Trophoblast cell (in vitro differentiated cells and primary cell): ENCODE measurements around the gene GAREM1.

Source experiments
- DNase-seq, 2 donors: peaks; one replicate each; pipeline ENCODE4 v3.0.0-alpha.2; 2016
- H2AFZ ChIP-seq: 2 replicates; pipeline ENCODE4 v1.6.1; 2013; ENCODE audit warnings: low read length, moderate library complexity, mild to moderate bottlenecking; ENCODE audit not compliant: insufficient read depth, poor library complexity
- H2AK5ac ChIP-seq: 2 replicates; pipeline ENCODE4 v1.6.1; 2013; ENCODE audit warnings: mild to moderate bottlenecking, low read length
- H2BK120ac ChIP-seq: 2 replicates; pipeline ENCODE4 v1.6.1; 2013; ENCODE audit warnings: low read length, mild to moderate bottlenecking, moderate library complexity; ENCODE audit not compliant: insufficient read depth, poor library complexity
- H2BK12ac ChIP-seq: 2 replicates; pipeline ENCODE4 v1.6.1; 2013; ENCODE audit warnings: mild to moderate bottlenecking, low read length, moderate library complexity
- H2BK5ac ChIP-seq: 2 replicates; pipeline ENCODE4 v1.6.1; 2013; ENCODE audit warnings: low read length, low read depth, moderate library complexity, mild to moderate bottlenecking; ENCODE audit not compliant: poor library complexity
- H3K14ac ChIP-seq: 2 replicates; pipeline ENCODE4 v1.6.1; 2013; ENCODE audit warnings: mild to moderate bottlenecking, low read length
- H3K18ac ChIP-seq: 2 replicates; pipeline ENCODE4 v1.6.1; 2013; ENCODE audit warnings: mild to moderate bottlenecking, low read length
- H3K23ac ChIP-seq: 2 replicates; pipeline ENCODE4 v1.6.1; 2013; ENCODE audit warnings: low read length
- H3K27ac ChIP-seq: 2 replicates; pipeline ENCODE4 v1.5.1; 2013; ENCODE audit warnings: low read depth, mild to moderate bottlenecking, inconsistent platforms, low read length, moderate library complexity
- H3K27me3 ChIP-seq: 2 replicates; pipeline ENCODE4 v1.6.1; 2013; ENCODE audit warnings: inconsistent platforms, mild to moderate bottlenecking, low read length, moderate library complexity; ENCODE audit not compliant: insufficient read depth
- H3K36me3 ChIP-seq, 2 experiments: 1 replicate in 1 of 2; 2 replicates in 1 of 2; pipeline ENCODE4 v1.6.1; 2013; ENCODE audit warnings: low read length in 2 of 2, mild to moderate bottlenecking in 2 of 2, moderate library complexity in 1 of 2; ENCODE audit not compliant: insufficient read depth in 2 of 2, control insufficient read depth in 1 of 2
- H3K4ac ChIP-seq: 2 replicates; pipeline ENCODE4 v1.6.1; 2013; ENCODE audit warnings: low read depth, mild to moderate bottlenecking, low read length, moderate library complexity
- H3K4me1 ChIP-seq, 2 experiments: 1 replicate in 1 of 2; 2 replicates in 1 of 2; pipeline ENCODE4 v1.6.1; 2013; ENCODE audit warnings: low read length in 2 of 2, mild to moderate bottlenecking in 2 of 2, moderate library complexity in 1 of 2; ENCODE audit not compliant: insufficient read depth in 2 of 2, control insufficient read depth in 1 of 2
- H3K4me2 ChIP-seq: 2 replicates; pipeline ENCODE4 v1.6.1; 2013; ENCODE audit warnings: inconsistent platforms, mild to moderate bottlenecking, low read length, moderate library complexity
- H3K4me3 ChIP-seq: 2 replicates; pipeline ENCODE4 v1.5.1; 2013; ENCODE audit warnings: mild to moderate bottlenecking, low read depth, low read length, inconsistent platforms
- H3K79me1 ChIP-seq: one replicate; pipeline ENCODE4 v1.6.1; 2013; ENCODE audit warnings: low read length
- H3K79me2 ChIP-seq: 2 replicates; pipeline ENCODE4 v1.6.1; 2013; ENCODE audit warnings: low read length, mild to moderate bottlenecking; ENCODE audit not compliant: control insufficient read depth, insufficient read depth, poor library complexity
- H3K9ac ChIP-seq: 2 replicates; pipeline ENCODE4 v1.6.1; 2013; ENCODE audit warnings: mild to moderate bottlenecking, low read length
- H3K9me3 ChIP-seq: 2 replicates; pipeline ENCODE4 v1.6.1; 2013; ENCODE audit warnings: low read depth, mild to moderate bottlenecking, control low read depth, inconsistent platforms, low read length; ENCODE audit not compliant: insufficient read depth
- H4K12ac ChIP-seq: 2 replicates; pipeline ENCODE4 v1.6.1; 2013; ENCODE audit warnings: low read depth, mild to moderate bottlenecking, low read length, moderate library complexity
- H4K8ac ChIP-seq: 2 replicates; pipeline ENCODE4 v1.6.1; 2013; ENCODE audit warnings: low read depth, mild to moderate bottlenecking, low read length, moderate library complexity
- H4K91ac ChIP-seq: one replicate; pipeline ENCODE4 v1.6.1; 2013; ENCODE audit warnings: low read depth, mild to moderate bottlenecking, low read length, moderate library complexity
- WGBS: extraction: QIAGEN DNeasy Blood & Tissue Kit; methylation state at CpG from one replicate; pipeline ENCODE4 v1.1.7; 2013; ENCODE audit warnings: missing lambda C conversion rate; ENCODE audit not compliant: insufficient read length, insufficient coverage; ENCODE audit errors: extremely low coverage; 5-methylcytosine and 5-hydroxymethylcytosine counted together

GAREM1 gene

DNA sequence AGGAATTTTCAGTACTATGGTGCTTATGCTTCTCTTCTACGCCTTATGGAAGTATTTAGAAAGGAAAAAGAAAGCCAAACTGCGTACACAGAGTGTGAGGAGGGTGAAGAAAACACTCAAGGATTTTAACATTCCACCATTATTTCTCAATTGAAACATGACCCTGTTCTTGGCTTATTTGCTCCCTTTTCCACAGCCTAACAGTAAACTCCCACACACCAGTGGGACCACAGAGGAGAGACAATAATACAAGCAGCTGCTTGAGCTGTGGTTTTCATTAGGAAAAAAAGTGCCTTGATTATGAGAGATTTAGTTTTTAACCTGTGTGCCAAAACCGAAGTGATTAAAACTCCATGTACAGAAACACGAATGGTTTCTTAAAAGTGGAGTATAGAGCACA, 146.5 kb downstream of the GAREM1 start:
- Histone ChIP-seq H3K9ac (no peak overlapping the region), H3K79me1 (peaks cover 3% of the 10 kb centered on the region), H3K18ac (no peak overlapping the region), H3K9me3 (peaks cover 2% of the 10 kb centered on the region), H3K14ac (no peak overlapping the region), H3K79me2 (peaks cover 2% of the 10 kb centered on the region), H2BK12ac (no peak overlapping the region), H2BK5ac (no peak overlapping the region), H3K4me1 (peaks cover 3 to 12% of the 10 kb centered on the region in 2 experiments), H3K4me3 (no peak overlapping the region), H3K23ac (no peak overlapping the region), H3K27ac (no peak overlapping the region), H2AK5ac (no peak overlapping the region), H4K12ac (no peak overlapping the region), H3K27me3 (no peaks in the 10 kb centered on the region), H4K91ac (no peak overlapping the region), H3K36me3 (no peaks in the 10 kb centered on the region), H3K4ac (no peak overlapping the region), H2BK120ac (no peak overlapping the region), H3K4me2 (no peak overlapping the region), H4K8ac (no peak overlapping the region), H2AFZ (no peak overlapping the region)
- no CpG with 5 or more reads among the region's 4 CpGs for WGBS
- no peak for DNase-seq

DNA sequence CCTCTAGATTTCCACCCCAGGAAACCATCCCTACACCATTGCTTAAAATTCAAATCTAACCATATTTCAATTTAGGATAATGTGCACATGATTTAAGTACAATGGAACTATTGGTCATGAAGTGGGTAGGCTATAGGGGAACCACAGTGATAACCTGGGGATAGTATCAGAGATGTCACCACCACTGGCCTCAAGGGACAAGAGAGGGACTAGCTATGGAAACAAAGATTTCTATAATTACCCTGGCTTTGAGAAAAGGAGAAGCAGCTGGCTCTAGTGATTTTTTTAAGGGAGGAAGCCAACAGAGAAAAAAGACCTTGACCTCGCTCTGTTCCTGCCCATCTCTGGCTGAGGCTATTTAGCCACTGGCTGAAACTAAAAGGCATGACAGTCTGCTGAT, 148.9 kb downstream of the GAREM1 start:
- WGBS: no CpG with 5 or more reads among the region's 1 CpG
- H3K9me3 ChIP-seq: no peaks in the 10 kb centered on the region
- H3K79me1 ChIP-seq: peaks cover 5% of the 10 kb centered on the region
- H3K27ac ChIP-seq: no peak overlapping the region
- H3K4me2 ChIP-seq: no peak overlapping the region
- no peak overlapping the region for H3K9ac ChIP-seq
- H3K27me3 ChIP-seq: no peaks in the 10 kb centered on the region
- no peak overlapping the region for H3K4ac ChIP-seq
- no peak overlapping the region for H4K91ac ChIP-seq
- no peak overlapping the region for H3K23ac ChIP-seq
- no peak overlapping the region for H3K4me3 ChIP-seq
- no peak overlapping the region for H2BK120ac ChIP-seq
- H3K36me3 ChIP-seq: no peaks in the 10 kb centered on the region
- no peak overlapping the region for H3K18ac ChIP-seq
- H2BK5ac ChIP-seq: no peak overlapping the region
- no peak overlapping the region for H2BK12ac ChIP-seq
- H3K14ac ChIP-seq: no peak overlapping the region
- peaks cover 2% of the 10 kb centered on the region for H3K79me2 ChIP-seq
- no peak overlapping the region for H2AFZ ChIP-seq
- no peak overlapping the region for H4K8ac ChIP-seq
- no peak overlapping the region for H4K12ac ChIP-seq
- peaks cover 9 to 16% of the 10 kb centered on the region in 2 experiments for H3K4me1 ChIP-seq
- no peak for DNase-seq
- H2AK5ac ChIP-seq: no peak overlapping the region

DNA sequence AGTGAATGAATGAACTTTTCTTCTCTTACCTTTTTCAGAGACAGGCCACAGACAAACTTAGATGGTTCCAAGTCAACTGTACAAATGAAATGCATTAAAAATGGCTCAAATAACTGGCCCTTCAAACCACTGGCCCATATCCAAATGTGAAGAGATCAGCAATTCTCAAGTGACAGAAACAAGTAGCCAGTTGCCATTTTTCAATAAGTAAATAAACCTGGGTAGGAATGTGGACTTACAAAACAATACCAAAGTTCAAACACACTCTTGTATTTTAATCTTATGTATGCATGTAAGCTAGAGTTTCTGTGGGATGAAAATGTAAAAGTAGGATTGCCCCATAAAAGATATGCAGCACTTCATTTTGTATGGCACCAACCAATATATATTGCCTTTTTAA, 151.6 kb downstream of the GAREM1 start:
- Histone ChIP-seq H3K36me3 (no peaks in the 10 kb centered on the region), H3K27me3 (no peaks in the 10 kb centered on the region), H2AK5ac (no peak overlapping the region), H3K79me2 (no peaks in the 10 kb centered on the region), H2AFZ (no peak overlapping the region), H3K79me1 (peaks cover 3% of the 10 kb centered on the region), H3K23ac (no peak overlapping the region), H3K9ac (no peak overlapping the region), H2BK5ac (no peak overlapping the region), H3K4me3 (no peak overlapping the region), H3K9me3 (no peaks in the 10 kb centered on the region), H2BK12ac (no peak overlapping the region), H3K4me1 (peaks cover 6 to 7% of the 10 kb centered on the region in 2 experiments), H3K18ac (no peak overlapping the region), H2BK120ac (no peak overlapping the region), H4K91ac (no peak overlapping the region), H3K4me2 (no peak overlapping the region), H4K8ac (no peak overlapping the region), H3K4ac (no peak overlapping the region), H4K12ac (no peak overlapping the region), H3K27ac (no peak overlapping the region), H3K14ac (no peak overlapping the region)
- no peak for DNase-seq

DNA sequence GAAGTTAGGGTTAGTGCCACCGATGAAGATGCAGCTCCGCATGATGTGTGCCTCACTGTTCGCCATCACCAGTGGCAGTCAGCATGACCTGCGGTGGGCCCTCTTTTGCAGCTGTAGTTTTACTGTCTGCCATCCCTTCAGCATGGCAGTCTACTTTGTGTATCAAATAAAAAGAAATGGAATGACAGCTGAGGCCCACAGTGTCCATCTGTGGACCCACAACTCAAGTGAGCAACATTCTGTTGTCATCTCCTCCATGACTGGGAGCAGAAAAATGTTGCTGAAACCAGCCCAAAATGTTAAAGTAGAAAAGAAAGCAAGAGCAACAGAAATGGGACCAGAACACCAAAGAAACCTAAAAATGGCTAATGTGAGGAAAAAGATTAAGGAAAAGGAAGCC, 152.1 kb downstream of the GAREM1 start:
- H2BK12ac ChIP-seq: peak overlapping the region; percentile 88
- no peaks in the 10 kb centered on the region for H3K27me3 ChIP-seq
- WGBS: no CpG with 5 or more reads among the region's 4 CpGs

More for the DNA sequence above, 152.1 kb downstream of the GAREM1 start:
- H2AK5ac ChIP-seq: peak overlapping the region; percentile 93
- no peak overlapping the region for H3K4me2 ChIP-seq
- H4K12ac ChIP-seq: no peak overlapping the region
- no peak overlapping the region for H2BK5ac ChIP-seq
- H4K91ac ChIP-seq: no peak overlapping the region
- H3K27ac ChIP-seq: no peak overlapping the region
- H3K36me3 ChIP-seq: no peaks in the 10 kb centered on the region
- no peaks in the 10 kb centered on the region for H3K79me2 ChIP-seq
- H3K14ac ChIP-seq: peak overlapping the region; percentile 43
- H3K79me1 ChIP-seq: peaks cover 3% of the 10 kb centered on the region
- no peaks in the 10 kb centered on the region for H3K9me3 ChIP-seq
- H3K4me1 ChIP-seq: peaks cover 5 to 6% of the 10 kb centered on the region in 2 experiments
- no peak for DNase-seq
- H3K23ac ChIP-seq: no peak overlapping the region
- no peak overlapping the region for H3K9ac ChIP-seq
- no peak overlapping the region for H2BK120ac ChIP-seq
- H3K4me3 ChIP-seq: no peak overlapping the region
- H2AFZ ChIP-seq: no peak overlapping the region
- peak overlapping the region; percentile 52 for H3K4ac ChIP-seq
- H4K8ac ChIP-seq: no peak overlapping the region
- H3K18ac ChIP-seq: peak overlapping the region; percentile 46
